ENCODE data around the gene LGALS9C.
"Not testable (repeated sequence)": the region's sequence is repeated elsewhere in the genome, so short reads cannot be mapped to it uniquely, and the experiment has no call there.

Gene LGALS9C

DNA sequence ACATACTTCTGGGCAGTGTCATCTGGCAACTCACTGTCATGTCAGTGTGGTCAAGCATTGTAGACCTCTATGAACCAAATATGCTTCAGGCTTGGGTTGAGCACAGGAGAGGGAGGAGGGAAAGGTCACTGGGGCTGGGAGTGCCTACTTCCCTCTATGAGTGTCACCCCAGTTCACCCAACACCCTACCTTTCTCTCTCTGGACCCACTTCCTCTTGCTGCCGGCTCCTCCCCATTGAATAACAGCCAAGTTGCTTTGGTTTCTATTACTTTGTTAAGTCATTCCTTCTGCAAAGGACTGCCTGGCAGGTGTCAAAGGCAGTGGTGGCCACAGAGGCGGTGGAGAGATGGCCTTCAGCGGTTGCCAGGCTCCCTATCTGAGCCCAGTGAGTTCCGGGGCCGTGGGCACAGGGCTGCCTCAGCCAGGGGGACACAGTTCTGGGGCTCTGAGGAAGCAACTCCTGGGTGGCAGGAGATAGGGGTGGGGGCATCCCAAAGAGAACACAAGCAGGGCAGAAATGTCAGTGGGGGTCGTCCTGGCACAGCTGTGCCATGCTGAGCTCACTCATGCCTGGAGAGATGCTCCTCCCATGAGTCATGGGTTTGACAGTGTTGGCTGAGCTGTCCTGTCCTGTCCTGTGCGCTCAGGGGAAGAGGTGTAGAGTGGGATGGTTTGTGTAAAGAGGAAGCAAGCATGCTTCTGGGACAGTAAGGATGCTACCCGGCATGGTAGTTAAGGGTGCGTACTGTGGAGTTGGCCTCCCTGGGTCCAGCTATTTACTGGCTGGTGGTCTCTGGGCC lies at the start of gene LGALS9C:
LGALS9C (plus strand) TSS at position 282 of the 801 bp plus-strand sequence; CDS start at position 348, 66 bp downstream.
- DNase-seq (ENCODE audit: low read depth) = not testable (repeated sequence)

- not testable (repeated sequence) for DNase-seq (ENCODE audit: low read depth)
These were observed 44.4 kb upstream of the LGALS9C start for GRCh38 chr17:18432206-18432605.

GRCh38 chr17:18439465-18439870 lies 37.1 kb upstream of the LGALS9C start:
- DNase-seq (ENCODE audit: low read depth) = not testable (repeated sequence)

DNA sequence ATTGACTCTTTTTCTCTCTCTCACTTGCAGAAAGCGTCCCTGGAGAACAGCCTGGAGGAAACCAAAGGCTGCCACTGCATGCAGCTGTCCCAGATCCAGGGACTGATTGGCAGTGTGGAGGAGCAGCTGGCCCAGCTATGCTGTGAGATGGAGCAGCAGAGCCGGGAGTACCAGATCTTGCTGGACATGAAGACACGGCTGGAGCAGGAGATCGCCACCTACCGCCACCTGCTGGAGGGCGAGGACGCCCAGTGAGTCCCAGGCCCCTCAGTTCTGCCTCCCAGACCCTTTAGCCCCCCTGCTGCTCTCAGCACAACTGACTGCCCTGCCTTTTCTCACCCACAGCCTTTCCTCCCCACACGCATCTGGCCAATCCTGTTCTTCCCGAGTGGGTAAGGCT lies 34.5 kb upstream of the LGALS9C start:
- DNase-seq (ENCODE audit: low read depth) = not testable (repeated sequence)

- not testable (repeated sequence) for DNase-seq (ENCODE audit: low read depth)
These were observed 34.1 kb upstream of the LGALS9C start for GRCh38 chr17:18442532-18442931.

DNA sequence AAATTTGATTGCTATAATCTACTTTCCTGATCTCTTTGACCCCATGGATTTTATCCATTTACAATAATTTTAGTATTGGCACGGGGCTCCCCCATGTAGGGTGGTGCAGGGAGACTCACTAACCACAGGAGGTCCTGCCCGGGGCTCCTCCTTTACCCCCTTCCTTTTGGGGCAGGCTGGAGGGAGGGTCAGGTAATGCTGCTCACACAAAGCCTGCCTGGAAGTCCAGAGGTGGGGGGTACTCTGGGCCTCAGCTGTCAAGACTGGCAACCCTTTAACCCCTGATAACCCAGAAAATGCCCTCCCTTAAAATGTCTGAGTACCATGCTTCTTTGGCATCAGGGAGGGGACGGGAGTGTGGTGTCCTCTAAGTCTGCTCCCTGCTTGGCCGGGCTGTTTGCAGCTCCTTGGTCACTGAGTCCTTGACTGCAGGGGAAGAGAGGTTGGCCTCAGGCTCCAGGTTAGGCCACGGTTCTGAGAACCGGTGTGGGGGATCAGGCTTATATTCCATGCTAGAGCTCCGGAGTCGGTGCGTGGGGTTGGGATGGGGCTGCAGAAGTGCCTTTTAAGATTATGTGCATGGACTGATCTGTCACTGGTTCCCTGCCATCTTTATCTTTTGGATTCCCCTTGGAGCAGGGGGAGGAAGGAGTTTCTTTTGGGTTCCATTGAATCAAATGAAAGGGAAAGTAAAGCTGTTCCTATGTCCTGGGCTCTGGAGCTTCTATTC lies 28.9 kb upstream of the LGALS9C start:
- DNase-seq (ENCODE audit: low read depth) = not testable (repeated sequence)

- DNase-seq (ENCODE audit: low read depth) = not testable (repeated sequence)
These were observed 28.3 kb upstream of the LGALS9C start for GRCh38 chr17:18448311-18448710.

- not testable (repeated sequence) for DNase-seq (ENCODE audit: low read depth)
These were observed 26.8 kb upstream of the LGALS9C start for GRCh38 chr17:18449833-18450232.

GRCh38 chr17:18450998-18451397 lies 25.6 kb upstream of the LGALS9C start:
- DNase-seq (ENCODE audit: low read depth) = not testable (repeated sequence)

GRCh38 chr17:18451969-18452368 lies 24.6 kb upstream of the LGALS9C start:
- not testable (repeated sequence) for DNase-seq (ENCODE audit: low read depth)

- DNase-seq (ENCODE audit: low read depth) = not testable (repeated sequence)
These were observed 17.6 kb upstream of the LGALS9C start for GRCh38 chr17:18459035-18459434.

DNA sequence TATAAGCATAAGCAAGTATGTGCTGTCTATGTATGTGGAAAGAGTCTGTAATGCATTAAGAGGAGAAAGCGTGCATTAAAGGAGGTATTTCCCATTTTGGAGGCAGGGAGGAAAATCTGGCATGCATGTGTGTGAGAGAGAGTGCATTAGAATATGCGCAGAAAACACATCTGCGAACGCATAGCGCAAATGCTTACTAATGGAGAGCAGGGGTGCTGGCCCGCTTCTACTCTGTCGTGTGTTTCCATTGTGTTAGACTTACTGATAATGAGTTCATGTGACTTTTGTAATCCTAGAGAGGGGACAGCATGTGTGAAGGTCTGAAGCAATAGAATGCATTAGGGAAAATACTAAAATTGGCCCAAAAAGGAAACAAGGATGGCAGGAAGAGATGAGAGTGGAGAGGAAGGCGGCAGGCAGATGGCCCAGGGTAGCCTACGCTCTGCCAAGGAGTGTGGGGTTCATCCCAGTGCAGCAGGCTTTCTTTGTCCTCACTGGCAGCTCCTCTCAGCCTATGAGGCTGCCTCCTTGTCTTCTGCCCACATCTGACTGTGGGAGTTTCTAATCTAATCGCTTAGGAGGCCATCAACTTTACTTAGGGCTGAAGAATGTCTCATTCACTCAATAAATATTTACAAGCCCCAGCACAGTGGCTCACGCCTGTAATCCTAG lies 12.6 kb upstream of the LGALS9C start:
- DNase-seq (ENCODE audit: low read depth) = not testable (repeated sequence)

DNA sequence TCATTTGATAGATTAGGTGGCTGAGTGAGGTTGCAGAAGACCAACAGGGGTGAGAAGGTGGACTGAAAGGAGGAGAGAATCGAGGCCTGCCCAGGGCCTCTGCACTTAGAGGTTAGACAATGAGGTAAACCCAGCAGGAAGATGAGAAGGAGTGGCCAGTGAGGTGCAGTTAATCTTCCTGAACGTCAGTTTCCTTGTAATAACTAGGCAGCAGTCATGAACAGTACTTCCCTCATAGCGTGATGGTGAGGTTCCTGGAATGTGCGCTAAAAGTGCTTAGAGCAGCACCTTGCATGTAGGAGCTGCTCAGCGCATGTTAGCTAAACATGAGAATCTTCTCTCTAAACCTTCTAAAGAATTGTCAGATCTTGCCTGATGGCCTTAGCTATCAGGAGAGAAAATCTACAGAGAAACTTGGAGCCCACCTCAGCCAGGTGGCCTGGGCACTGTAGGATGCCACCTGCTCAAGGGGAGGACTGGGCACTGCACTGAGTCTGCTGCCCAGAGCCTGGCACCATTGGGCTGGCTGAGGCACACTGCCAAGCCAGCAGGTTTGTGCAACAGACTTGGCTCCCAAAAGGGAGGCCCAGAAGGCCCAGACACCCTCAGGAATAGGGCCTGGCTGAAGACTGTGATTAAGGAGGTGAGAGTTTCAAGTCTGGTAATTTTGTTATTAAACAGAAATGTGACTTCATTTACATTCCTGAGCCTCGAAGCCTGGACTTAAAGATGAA lies 10.2 kb upstream of the LGALS9C start:
- not testable (repeated sequence) for DNase-seq (ENCODE audit: low read depth)

DNA sequence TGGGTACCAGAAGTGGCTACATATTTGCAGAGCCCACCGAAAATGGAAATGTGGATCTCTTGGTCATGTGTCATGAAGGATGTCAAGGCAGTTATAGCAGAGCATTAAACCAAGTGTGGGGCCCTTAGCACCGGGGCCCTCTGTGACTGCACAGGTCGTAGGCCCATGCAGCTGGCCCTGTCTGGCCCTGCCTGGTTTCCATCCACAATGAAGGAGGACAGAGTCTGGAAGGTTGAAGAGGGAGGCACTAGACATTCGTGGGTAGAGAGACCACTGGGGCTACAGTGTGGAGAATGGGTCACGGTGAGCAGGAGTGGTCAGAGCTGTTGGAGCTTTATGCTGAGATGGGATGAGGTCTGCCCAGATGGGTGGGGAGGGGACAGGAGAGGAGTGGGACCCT lies 9.6 kb upstream of the LGALS9C start:
- not testable (repeated sequence) for DNase-seq (ENCODE audit: low read depth)

GRCh38 chr17:18468472-18469171 lies 8.0 kb upstream of the LGALS9C start:
- not testable (repeated sequence) for DNase-seq (ENCODE audit: low read depth)

- not testable (repeated sequence) for DNase-seq (ENCODE audit: low read depth)
These were observed 6.8 kb upstream of the LGALS9C start for GRCh38 chr17:18469837-18470236.

- DNase-seq (ENCODE audit: low read depth) = not testable (repeated sequence)
These were observed 6.2 kb upstream of the LGALS9C start for GRCh38 chr17:18470345-18470930.

DNA sequence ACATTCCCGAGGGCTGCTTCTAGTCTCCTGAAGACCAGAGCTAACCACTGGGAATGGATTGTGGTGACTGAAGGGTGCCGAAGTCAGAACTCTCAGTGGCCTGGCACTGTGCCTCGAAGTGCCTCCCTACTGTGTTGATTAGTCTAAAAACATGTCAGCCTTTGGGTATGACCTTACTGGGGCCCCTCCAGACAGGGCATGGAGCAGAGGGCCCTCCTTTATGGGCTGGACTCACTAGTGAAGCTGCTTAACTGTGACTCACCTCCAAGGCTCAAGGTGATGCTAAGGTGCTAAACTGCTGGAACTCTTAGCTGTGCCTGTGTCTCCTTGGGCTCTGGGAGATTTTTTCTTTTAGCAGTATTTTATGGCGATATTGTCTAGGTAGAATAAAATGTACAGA lies 2.6 kb upstream of the LGALS9C start:
- not testable (repeated sequence) for DNase-seq (ENCODE audit: low read depth)

DNA sequence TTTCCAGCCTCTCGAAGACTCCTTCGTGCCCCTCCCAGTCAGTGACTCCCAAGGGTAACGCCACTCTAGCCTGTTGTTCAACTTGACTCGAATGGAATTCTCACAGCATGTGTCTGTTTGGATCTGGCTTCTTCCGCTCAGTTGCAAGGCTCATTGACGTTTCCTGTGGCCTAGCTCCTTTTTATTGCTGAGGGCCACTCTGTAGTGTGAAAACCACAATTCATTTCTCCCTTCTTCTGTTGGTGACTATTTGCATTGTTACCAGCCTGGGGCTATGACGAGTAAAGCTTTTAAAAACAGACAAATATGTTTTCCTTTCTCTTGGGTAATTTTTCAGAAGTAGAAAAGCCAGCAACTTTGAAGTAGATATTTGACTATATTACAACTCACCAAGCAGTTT lies 1.8 kb upstream of the LGALS9C start:
- DNase-seq (ENCODE audit: low read depth) = not testable (repeated sequence)

- DNase-seq (ENCODE audit: low read depth) = not testable (repeated sequence)
These were observed 778 bp downstream of the LGALS9C start for GRCh38 chr17:18477367-18477766.

DNA sequence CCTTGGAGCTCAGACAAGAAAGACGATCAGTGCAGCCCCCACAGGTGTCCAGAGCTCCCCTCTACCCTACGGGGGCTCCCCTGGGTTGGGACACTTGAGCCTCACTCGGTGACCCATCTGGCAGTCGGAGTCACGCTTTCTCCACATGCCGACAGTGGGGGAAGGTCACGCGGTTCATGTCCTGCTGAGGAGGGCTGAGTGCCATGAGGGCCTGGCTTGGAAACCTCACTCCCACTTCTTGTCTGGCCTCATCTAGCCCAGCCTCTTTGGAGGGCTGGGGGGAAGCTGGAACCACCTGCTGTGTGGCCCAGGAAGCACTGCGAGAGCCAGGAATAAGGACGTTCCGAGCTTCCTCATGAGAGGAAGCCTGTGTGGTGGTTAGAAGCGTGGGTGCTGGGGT lies 1.8 kb downstream of the LGALS9C start:
- DNase-seq (ENCODE audit: low read depth) = not testable (repeated sequence)
